Ovary (tissue), 9 donors: ENCODE results near the gene GYG1. TPM values are rescaled to one million over a fixed set of nuclear protein-coding genes. Genes with fewer than 3 reads are reported as not detected.

Source experiments
- DNase-seq, 5 donors: peaks; one replicate each; pipeline ENCODE4 v3.0.0-alpha.2; 2019 to 2020
- H3K27ac ChIP-seq, 2 donors: fragments of 200-600 bp; one replicate each; pipeline versions ENCODE4 v1.5.1 to v1.8.0; 2019 to 2022
- H3K27me3 ChIP-seq: fragments of 200-600 bp; one replicate; pipeline ENCODE4 v1.8.0; 2022
- H3K36me3 ChIP-seq: fragments of 200-600 bp; sonication (generic); one replicate; pipeline ENCODE4 v1.5.1; 2019
- H3K4me1 ChIP-seq: one replicate; pipeline ENCODE4 v1.8.1; 2013; ENCODE audit warnings: mild to moderate bottlenecking, moderate library complexity; ENCODE audit not compliant: insufficient read depth
- H3K4me3 ChIP-seq: fragments of 200-600 bp; sonication (generic); one replicate; pipeline ENCODE4 v1.5.1; 2017
- H3K9me3 ChIP-seq, 2 donors: fragments of 200-600 bp in 1 of 2; sonication (generic) in 1 of 2; one replicate each; pipeline versions ENCODE4 v1.5.1 to v1.8.1; 2013 to 2019; ENCODE audit warnings: mild to moderate bottlenecking in 1 of 2, moderate library complexity in 1 of 2
- CTCF ChIP-seq, 3 donors: fragments of 450-650 bp in 2 of 3; fragments of 200-600 bp in 1 of 3; IDR thresholded peaks; one replicate each; pipeline versions ENCODE4 v1.5.1 to v1.8.0; 2016 to 2022; ENCODE audit warnings: antibody characterized with exemption in 3 of 3, mild to moderate bottlenecking in 1 of 3
- EP300 ChIP-seq: sonication (generic); formaldehyde crosslinking; IDR thresholded peaks from one replicate; pipeline ENCODE4 v1.6.1; 2017; ENCODE audit warnings: antibody characterized with exemption
- POLR2A ChIP-seq: fragments of 450-650 bp; IDR thresholded peaks from one replicate; pipeline ENCODE4 v1.6.1; 2017; ENCODE audit warnings: antibody characterized with exemption, mild to moderate bottlenecking, moderate library complexity
- WGBS, 3 donors: extraction: QIAGEN DNeasy Blood & Tissue Kit in 1 of 3; methylation state at CpG; one replicate each; pipeline versions ENCODE4 v1.1.5 to v1.1.7; 2013 to 2017; 5-methylcytosine and 5-hydroxymethylcytosine counted together
- intact Hi-C, 4 donors: fragments of 100-400 bp; cut with DNase I; formaldehyde crosslinking; loops; one replicate each; pipeline versions ENCODE4 v1.11.0 to v1.15.1; 2022 to 2023
- polyA plus RNA-seq, 2 donors: library from polyadenylated mRNA; stranded (reverse); fragments of 200-250 nt in 1 of 2; fragments of 350-450 nt in 1 of 2; fragmentation: Illumina TruSeq in 1 of 2; extraction: RNeasy Lipid Tissue Mini Kit (QIAGEN cat#74804) in 1 of 2; gene quantifications; one replicate each; pipeline ENCODE4 v1.2.3, GENCODE V29; 2013 to 2014
- total RNA-seq, 7 donors: library from RNA; depleted of rRNA in 2 of 7; stranded (reverse); fragments of >200 nt in 2 of 7; fragmentation: NEBNext Ultra II Directional in 3 of 7; extraction: Animal tissue kit (Norgen Biotek cat#: 25700) in 3 of 7; gene quantifications; one replicate each; pipeline versions ENCODE4 v1.1.0 to v1.2.4, GENCODE V29; 2016 to 2023
- donor health status: DM: no; HTN: no; CAD: no; lungs with moderate emphysema.
- donor health status: DM: no; HTN: no; CAD: no.
- donor health status: Bipolar disorder and iron deficiency.
- donor health status: DM: yes; HTN: yes; CAD: no.
- donor health status: DM: no; HTN: no; CAD: no.
- donor health status: DM: yes; HTN: yes; CAD: no.

Gene GYG1
- total and polyA plus RNA-seq, 9 donors = 23.8 to 86.1 (median 58.4) TPM

- no peaks in the 10 kb centered on the region for H3K27me3 ChIP-seq
- H3K4me3 ChIP-seq = no peak overlapping the region
- TF ChIP-seq POLR2A = no peak
- no peak for TF ChIP-seq CTCF (IDR thresholded peaks at IDR 0.05)
- TF ChIP-seq EP300 = no peak
- intact Hi-C loops = no loop called here
- peaks cover 2% of the 10 kb centered on the region for H3K4me1 ChIP-seq
- DNase-seq = no peak
- H3K36me3 ChIP-seq = no peaks in the 10 kb centered on the region
- WGBS, 3 donors = 91 to 96% (median 92%) methylated on average over 3 of the region's 3 CpGs
- no peak overlapping the region for H3K27ac ChIP-seq
- H3K9me3 ChIP-seq = no peaks in the 10 kb centered on the region
Observed at GRCh38 chr3:149000206-149000745, 8.9 kb downstream of the GYG1 start.

GRCh38 chr3:149001727-149002126 is 10.4 kb downstream of the GYG1 start:
- no peak for TF ChIP-seq EP300
- no peak for TF ChIP-seq CTCF (IDR thresholded peaks at IDR 0.05)
- no peak for TF ChIP-seq POLR2A
- no peaks in the 10 kb centered on the region for H3K36me3 ChIP-seq
- no peak overlapping the region for H3K27ac ChIP-seq
- intact Hi-C loops = no loop called here
- no peak overlapping the region for H3K4me3 ChIP-seq
- H3K4me1 ChIP-seq = peaks cover 2% of the 10 kb centered on the region
- 72 to 86% (median 85%) methylated on average over 3 of the region's 3 CpGs for whole genome bisulfite sequencing, 3 donors
- no peaks in the 10 kb centered on the region for H3K27me3 ChIP-seq
- no peak for DNase-seq
- H3K9me3 ChIP-seq = no peaks in the 10 kb centered on the region

- H3K4me1 ChIP-seq = peaks cover 2% of the 10 kb centered on the region
- no peaks in the 10 kb centered on the region for H3K36me3 ChIP-seq
- H3K9me3 ChIP-seq = no peaks in the 10 kb centered on the region
- no peak overlapping the region for H3K4me3 ChIP-seq
- DNase-seq = no peak
- WGBS, 3 donors = 89 to 93% (median 91%) methylated on average over 6 of the region's 6 CpGs
- no peak overlapping the region for H3K27ac ChIP-seq
- intact Hi-C loops = no loop called here
- no peaks in the 10 kb centered on the region for H3K27me3 ChIP-seq
- TF ChIP-seq POLR2A = no peak
- no peak for TF ChIP-seq EP300
- TF ChIP-seq CTCF (IDR thresholded peaks at IDR 0.05) = no peak
Observed at GRCh38 chr3:149003653-149004305, 12.4 kb downstream of the GYG1 start.

GRCh38 chr3:149004622-149005021 is 13.3 kb downstream of the GYG1 start:
- DNase-seq = no peak
- H3K27ac ChIP-seq = no peak overlapping the region
- intact Hi-C loops = no loop called here
- TF ChIP-seq CTCF (IDR thresholded peaks at IDR 0.05) = no peak
- TF ChIP-seq EP300 = no peak
- no peak for TF ChIP-seq POLR2A
- no peaks in the 10 kb centered on the region for H3K36me3 ChIP-seq
- H3K27me3 ChIP-seq = no peaks in the 10 kb centered on the region
- H3K9me3 ChIP-seq = no peaks in the 10 kb centered on the region
- WGBS, 3 donors = 54 to 73% (median 67%) methylated on average over 4 of the region's 4 CpGs
- H3K4me3 ChIP-seq = no peak overlapping the region
- no peaks in the 10 kb centered on the region for H3K4me1 ChIP-seq
